ENCODE data around the gene ZBTB34.
A peak's percentile ranks its signal among the peaks of the same experiment; 100 is the strongest.

Gene ZBTB34

DNA sequence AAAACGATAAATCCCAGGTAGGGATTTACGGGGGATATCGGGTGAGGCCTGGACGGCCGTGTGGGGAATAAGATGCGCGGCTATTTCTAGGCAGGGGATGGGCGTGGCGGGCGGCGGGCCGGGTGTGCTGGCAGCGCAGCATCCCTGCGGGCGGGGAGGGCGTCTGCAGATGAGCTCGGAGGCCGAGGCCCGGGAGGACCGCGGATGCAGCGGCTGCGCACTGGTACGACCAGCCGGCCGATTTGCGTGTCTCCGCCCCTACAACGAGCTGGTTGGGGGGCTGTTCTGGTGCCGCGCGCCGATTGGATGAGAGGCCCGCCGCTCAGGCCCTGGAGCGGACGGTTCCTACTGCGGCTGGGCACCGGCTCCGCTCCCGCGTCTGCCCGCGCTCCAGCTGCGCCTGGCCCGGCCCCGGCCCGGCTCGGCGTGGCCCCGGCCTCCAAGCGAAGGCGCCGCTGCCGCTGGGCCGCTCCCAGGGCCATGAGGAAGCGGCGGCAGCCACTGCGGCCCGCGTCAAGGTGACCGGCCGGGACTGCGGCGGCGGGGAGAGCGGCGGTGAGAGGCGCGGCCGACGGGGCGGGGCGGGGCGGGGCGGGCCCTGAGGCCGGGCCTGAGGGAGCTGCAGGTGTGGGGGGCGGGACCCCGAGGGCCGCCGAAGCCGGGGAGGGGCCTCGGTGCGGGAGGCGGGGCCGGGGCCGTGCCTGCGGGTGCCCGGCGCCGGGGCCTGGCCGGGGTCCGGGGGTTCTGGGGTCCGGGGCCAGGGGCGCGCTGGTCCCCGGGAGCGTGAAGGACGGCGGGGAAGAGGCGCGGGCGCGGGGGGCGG is 54.2 kb downstream of the ZBTB34 start, which contains the start of gene RALGPS1:
RALGPS1 (plus strand) TSS at position 325 of the 823 bp plus-strand sequence. CDS start 47,508 bp downstream, outside the sequence.
- H3K4me3 ChIP-seq (ENCODE audit: low read depth, low read length), result peak within 1 kb of the TSS; percentile 57
- TF ChIP-seq, protein P1, sequence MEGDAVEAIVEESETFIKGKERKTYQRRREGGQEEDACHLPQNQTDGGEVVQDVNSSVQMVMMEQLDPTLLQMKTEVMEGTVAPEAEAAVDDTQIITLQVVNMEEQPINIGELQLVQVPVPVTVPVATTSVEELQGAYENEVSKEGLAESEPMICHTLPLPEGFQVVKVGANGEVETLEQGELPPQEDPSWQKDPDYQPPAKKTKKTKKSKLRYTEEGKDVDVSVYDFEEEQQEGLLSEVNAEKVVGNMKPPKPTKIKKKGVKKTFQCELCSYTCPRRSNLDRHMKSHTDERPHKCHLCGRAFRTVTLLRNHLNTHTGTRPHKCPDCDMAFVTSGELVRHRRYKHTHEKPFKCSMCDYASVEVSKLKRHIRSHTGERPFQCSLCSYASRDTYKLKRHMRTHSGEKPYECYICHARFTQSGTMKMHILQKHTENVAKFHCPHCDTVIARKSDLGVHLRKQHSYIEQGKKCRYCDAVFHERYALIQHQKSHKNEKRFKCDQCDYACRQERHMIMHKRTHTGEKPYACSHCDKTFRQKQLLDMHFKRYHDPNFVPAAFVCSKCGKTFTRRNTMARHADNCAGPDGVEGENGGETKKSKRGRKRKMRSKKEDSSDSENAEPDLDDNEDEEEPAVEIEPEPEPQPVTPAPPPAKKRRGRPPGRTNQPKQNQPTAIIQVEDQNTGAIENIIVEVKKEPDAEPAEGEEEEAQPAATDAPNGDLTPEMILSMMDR (IDR thresholded peaks at IDR 0.05; ENCODE audit: low read depth, low read length, missing control alignments), result no peak
- DNase-seq (ENCODE audit: low read depth), result peak; percentile 79

DNA sequence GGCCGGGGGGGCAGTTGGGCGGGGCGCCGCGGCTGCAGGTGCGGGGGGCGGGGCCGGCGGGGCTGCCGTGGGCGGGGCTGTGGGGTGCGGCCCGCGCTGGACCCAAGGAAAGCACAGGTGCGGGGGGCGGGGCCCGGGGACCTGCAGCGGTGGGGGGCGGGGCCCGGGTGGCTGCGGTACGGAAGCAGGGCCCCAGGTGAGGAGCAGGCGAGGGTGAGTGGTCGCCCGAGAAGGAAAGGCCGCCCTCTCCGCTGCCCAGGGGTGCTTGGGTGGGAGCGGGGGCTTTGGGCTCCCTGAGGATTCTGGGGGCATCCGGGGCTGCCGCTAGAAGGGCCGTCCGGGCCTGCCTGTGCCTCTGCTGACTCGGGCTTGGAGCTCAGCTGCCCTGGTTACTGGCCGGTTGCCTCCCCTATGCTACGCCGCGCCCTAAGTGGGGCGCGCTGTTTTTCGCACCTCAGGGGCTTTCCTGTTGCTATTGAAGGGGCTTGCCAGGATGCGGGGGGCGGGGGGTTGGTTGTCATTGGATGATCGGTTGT is 54.9 kb downstream of the ZBTB34 start:
- TF ChIP-seq, protein P1 (IDR thresholded peaks at IDR 0.05; ENCODE audit: low read depth, low read length, missing control alignments), result no peak

DNA sequence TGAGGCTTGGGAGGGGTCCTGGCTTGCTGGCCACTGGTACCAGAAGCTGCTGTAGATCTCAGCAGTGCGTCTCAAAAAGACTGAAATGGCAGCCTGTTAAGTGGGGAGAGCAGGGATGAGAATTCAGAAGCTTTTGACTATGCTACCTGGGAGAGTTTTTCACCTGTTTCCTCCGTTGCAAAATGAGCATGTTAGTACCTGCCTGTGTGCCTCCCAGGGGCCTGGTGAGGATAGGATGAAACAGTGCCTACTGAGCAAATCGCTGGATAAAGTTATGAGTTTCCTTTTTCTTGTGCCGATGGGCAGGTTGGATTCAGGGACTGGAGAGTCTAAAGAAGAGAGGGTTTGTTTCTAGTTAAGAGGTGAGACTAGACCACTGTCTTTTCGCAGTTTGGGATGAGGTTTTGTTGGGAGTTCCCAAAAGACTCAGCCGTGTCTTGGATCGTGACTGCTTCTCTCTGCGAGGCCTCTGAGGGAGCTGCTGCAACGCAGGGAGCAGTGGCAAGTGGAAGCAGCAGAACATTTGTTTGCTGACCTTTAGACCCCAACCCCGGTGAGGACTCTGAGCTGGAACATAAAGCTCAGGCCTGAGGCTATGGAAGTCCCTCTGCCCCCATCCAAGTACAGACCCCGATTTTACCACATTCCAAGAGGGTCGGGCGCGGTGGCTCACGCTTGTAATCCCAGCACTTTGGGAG is 55.6 kb downstream of the ZBTB34 start:
- TF ChIP-seq, protein P1 (IDR thresholded peaks at IDR 0.05; ENCODE audit: low read depth, low read length, missing control alignments), result no peak
- no peak overlapping the region for H3K4me3 ChIP-seq (ENCODE audit: low read depth, low read length)
- DNase-seq (ENCODE audit: low read depth), result no peak

More for the DNA sequence above, 54.9 kb downstream of the ZBTB34 start:
- no peak for DNase-seq (ENCODE audit: low read depth)
- peak overlapping the region; percentile 46 for H3K4me3 ChIP-seq (ENCODE audit: low read depth, low read length)

DNA sequence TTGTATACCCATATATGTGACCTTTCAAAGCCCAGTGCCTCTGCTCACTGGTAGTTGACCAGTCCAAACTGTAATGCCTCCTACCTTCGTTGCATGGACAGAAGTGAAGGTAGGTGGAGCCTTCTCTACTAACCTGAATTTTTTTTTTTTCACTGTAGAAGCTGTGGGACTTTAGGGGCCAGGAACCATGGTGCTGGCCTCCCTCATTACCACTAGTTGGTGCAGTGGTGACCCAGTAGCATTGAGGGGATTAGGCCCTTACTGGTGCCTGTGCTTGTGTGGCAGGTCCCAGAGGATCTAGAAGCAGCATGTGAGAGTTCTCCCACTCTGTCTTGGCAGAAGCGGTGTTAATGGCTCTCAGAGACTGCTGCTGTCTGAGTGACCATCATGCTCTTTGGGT is 56.5 kb downstream of the ZBTB34 start:
- no peak overlapping the region for H3K4me3 ChIP-seq (ENCODE audit: low read depth, low read length)
- no peak for DNase-seq (ENCODE audit: low read depth)
- TF ChIP-seq, protein P1 (IDR thresholded peaks at IDR 0.05; ENCODE audit: low read depth, low read length, missing control alignments), result no peak

DNA sequence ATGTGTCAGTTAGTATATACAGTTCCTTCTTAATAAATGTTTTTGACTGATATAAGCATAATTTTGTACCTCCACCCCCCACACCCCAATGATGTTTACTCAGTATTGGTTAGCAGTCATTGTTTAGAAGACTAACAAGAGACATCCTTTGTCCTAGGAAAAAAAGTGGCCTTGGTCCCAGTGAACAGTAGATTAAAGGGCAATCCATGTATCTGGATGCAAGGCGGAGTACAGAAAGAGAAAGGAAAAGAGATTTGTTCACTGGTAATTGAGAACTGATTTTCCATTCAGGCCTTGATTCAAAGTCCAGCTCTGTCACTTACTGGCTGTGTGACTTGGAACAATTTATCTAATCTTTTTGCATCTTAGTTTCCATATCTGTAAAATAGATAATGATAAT is 58.8 kb downstream of the ZBTB34 start:
- TF ChIP-seq, protein P1 (IDR thresholded peaks at IDR 0.05; ENCODE audit: low read depth, low read length, missing control alignments), result no peak
- DNase-seq (ENCODE audit: low read depth), result no peak
- H3K4me3 ChIP-seq (ENCODE audit: low read depth, low read length), result no peak overlapping the region

DNA sequence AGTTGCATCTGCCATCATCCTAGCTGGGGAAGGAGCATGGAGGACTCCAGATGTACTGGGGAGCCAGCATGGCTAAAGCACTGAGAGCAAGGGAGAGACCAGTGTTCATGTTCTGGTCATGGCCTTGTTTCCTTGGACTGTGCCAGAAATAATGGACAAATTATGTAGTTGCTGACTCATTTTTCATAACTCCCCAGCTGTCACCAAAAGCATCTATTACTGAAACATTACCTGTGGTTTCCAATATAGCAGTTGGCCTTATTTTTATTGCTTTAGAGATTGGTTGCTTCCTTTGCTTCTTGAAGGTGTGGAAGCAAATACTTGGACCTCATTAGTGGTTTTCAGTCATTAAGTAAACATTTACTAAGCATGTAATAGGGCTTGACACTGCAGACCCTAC is 65.4 kb downstream of the ZBTB34 start:
- no peak for DNase-seq (ENCODE audit: low read depth)
- TF ChIP-seq, protein P1 (IDR thresholded peaks at IDR 0.05; ENCODE audit: low read depth, low read length, missing control alignments), result no peak
- H3K4me3 ChIP-seq (ENCODE audit: low read depth, low read length), result no peak overlapping the region
